ENCODE data around the gene STK24.

The STK24 gene

GRCh38 chr13:98500963-98501421 lies 75.9 kb downstream of the STK24 start:
- Mint-ChIP-seq H3K36me3 (peaks cover 40% of the 10 kb centered on the region), H3K4me1 (peaks cover 56% of the 10 kb centered on the region), H3K27ac (no peak overlapping the region), H3K4me3 (no peak overlapping the region), H3K27me3 (no peaks in the 10 kb centered on the region), H3K9me3 (no peaks in the 10 kb centered on the region)
- CTCF ChIA-PET = interaction anchor here (1.5 kb wide), 1 partner anchor 152 kb away, joined by 4 read pairs; no protein-coding TSS in a partner anchor
- no peak for DNase-seq

- peaks cover 26% of the 10 kb centered on the region for H3K36me3 Mint-ChIP-seq
- CTCF ChIA-PET = interaction anchor here (1.5 kb wide), 1 partner anchor 156 kb away, joined by 3 read pairs; no protein-coding TSS in a partner anchor
- H3K4me3 Mint-ChIP-seq = no peak overlapping the region
- no peaks in the 10 kb centered on the region for H3K27me3 Mint-ChIP-seq
- no peaks in the 10 kb centered on the region for H3K9me3 Mint-ChIP-seq
- no peak for DNase-seq
- peaks cover 39% of the 10 kb centered on the region for H3K4me1 Mint-ChIP-seq
- peak overlapping the region; percentile 52 for H3K27ac Mint-ChIP-seq
These were observed 79.9 kb downstream of the STK24 start for GRCh38 chr13:98496966-98497365.

DNA sequence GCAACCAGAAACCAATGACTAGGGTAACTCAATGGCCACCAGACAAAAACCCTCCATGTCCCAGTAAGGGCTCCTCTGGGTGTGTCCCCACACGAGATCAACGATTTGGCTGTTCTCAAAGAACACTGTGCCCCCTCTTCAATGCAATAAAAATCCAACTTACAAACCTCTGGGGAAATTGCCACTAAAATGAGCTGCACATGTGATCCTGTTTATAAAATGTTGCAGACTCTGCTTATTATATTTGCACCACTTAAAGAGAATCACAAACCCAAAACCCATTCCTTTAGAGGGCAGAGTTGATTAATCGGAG lies 80.5 kb downstream of the STK24 start:
- no peaks in the 10 kb centered on the region for H3K27me3 Mint-ChIP-seq
- H3K9me3 Mint-ChIP-seq = no peaks in the 10 kb centered on the region
- H3K4me1 Mint-ChIP-seq = peaks cover 37% of the 10 kb centered on the region
- H3K27ac Mint-ChIP-seq = peak overlapping the region; percentile 52
- CTCF ChIA-PET = interaction anchor here (1.5 kb wide), 1 partner anchor 157 kb away, joined by 3 read pairs; no protein-coding TSS in a partner anchor
- no peak for DNase-seq
- H3K36me3 Mint-ChIP-seq = peaks cover 26% of the 10 kb centered on the region
- no peak overlapping the region for H3K4me3 Mint-ChIP-seq

DNA sequence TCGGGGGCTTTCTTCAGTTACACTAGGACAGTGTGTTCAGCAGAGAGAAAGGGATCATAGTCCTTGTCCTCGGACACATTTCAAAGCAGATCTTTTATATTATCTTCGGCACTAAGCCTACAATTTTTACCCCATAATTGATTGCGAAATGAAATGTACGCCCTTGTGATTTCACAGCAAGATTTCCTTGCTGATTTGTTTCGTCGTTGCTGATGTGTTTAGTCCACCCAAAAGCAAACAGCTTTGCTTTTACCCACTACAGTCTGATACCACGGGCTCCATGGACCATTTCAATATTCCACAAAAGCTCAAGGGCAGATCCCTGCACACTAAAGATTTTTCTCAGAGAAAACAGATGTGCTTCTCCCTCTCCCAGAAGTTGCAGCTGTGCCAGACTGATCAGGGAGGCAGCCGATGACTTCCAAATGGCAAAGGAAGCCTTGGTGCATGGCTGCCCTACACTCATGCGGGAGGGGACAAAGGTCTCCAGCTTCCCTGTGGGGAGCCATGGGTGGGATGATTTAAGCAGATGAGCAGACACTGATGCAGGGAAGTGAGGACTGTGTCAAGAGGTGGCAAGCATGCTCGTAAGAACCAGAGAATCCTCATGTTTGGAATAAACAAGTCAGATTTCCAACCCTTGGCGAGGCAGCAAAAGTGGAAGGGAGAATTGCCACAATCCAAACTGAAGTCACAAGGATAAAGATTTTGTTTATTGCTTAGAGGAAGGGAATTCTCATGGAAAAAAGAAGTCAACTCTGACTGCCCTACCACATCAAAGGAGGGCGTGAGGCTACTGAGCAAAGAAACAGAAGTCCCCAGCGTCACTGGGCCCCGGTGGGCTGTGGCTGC lies 81.1 kb downstream of the STK24 start:
- no peaks in the 10 kb centered on the region for H3K27me3 Mint-ChIP-seq
- no peak overlapping the region for H3K4me3 Mint-ChIP-seq
- no peaks in the 10 kb centered on the region for H3K9me3 Mint-ChIP-seq
- DNase-seq = no peak
- CTCF ChIA-PET = interaction anchor here (1.4 kb wide), 1 partner anchor 12 kb away, joined by 3 read pairs; no protein-coding TSS in a partner anchor
- peaks cover 41% of the 10 kb centered on the region for H3K4me1 Mint-ChIP-seq
- H3K36me3 Mint-ChIP-seq = peaks cover 28% of the 10 kb centered on the region
- H3K27ac Mint-ChIP-seq = no peak overlapping the region

DNA sequence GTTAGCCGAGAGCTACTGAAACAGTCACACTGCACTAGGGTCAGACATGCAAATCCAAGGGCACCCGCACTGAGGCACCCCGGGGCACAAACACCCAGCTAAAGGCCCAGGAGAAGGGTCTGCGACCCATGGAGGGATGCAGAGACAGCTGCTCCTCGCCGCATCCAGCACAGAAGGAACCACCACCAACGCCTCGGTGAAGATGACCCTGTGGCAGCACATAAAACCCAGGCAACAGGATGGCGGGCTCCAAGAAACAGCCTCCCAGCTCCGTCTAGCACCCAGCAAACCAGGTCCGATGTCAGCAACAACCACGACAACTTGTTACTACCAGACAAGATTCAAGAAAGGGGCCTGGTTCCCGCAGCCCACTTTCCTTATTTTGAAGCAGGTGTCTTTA lies 82.1 kb downstream of the STK24 start:
- no peak for DNase-seq
- Mint-ChIP-seq H3K9me3 (no peaks in the 10 kb centered on the region), H3K36me3 (peaks cover 26% of the 10 kb centered on the region), H3K4me3 (no peak overlapping the region), H3K27ac (no peak overlapping the region), H3K4me1 (peaks cover 45% of the 10 kb centered on the region), H3K27me3 (no peaks in the 10 kb centered on the region)
- CTCF ChIA-PET = interaction anchor here (1.0 to 1.4 kb wide), 3 partner anchors 13 to 159 kb away, joined by 3 read pairs; no protein-coding TSS in a partner anchor

- DNase-seq = no peak
- CTCF ChIA-PET = no interaction called here
- H3K9me3 Mint-ChIP-seq = no peaks in the 10 kb centered on the region
- H3K27ac Mint-ChIP-seq = no peak overlapping the region
- no peaks in the 10 kb centered on the region for H3K27me3 Mint-ChIP-seq
- peaks cover 24% of the 10 kb centered on the region for H3K36me3 Mint-ChIP-seq
- no peak overlapping the region for H3K4me3 Mint-ChIP-seq
- peaks cover 49% of the 10 kb centered on the region for H3K4me1 Mint-ChIP-seq
These were observed 83.7 kb downstream of the STK24 start for GRCh38 chr13:98493042-98493712.

DNA sequence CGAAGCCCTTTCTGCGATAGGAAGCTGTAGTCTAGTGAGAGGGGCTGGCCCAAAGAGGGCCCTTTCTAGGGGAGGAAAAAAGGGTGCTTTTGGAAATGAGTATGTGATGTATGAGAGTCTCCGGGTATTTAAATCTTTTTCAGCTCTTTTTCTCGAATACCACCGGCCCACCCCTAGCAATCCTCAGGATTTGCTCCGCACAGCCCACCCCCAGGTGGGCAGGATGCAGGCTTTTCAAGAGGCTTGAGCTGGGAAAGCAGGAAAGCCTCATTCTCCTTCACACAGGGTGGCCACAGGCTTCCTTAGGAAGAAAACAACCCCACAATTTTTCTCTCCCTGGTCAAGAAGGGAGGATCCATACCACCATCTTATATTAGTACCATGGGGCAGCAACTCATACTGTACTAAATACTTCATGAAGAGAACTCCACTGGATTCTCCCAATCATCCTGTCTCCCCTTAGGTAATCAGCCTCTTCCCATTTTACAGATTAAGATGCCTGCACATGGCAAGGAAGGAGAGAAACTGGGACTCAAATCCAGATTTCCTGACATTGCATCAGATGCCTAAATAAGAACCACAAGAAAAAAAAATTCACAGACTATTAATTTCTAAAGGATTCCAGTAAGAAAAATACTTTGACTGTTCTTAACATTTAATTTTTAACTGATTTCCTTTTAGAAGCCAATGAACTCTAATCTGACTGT lies 84.4 kb downstream of the STK24 start:
- Mint-ChIP-seq H3K27ac (no peak overlapping the region), H3K36me3 (peaks cover 19% of the 10 kb centered on the region), H3K27me3 (no peaks in the 10 kb centered on the region), H3K9me3 (no peaks in the 10 kb centered on the region), H3K4me3 (no peak overlapping the region), H3K4me1 (peaks cover 47% of the 10 kb centered on the region)
- CTCF ChIA-PET = interaction anchor here (1.4 kb wide), 1 partner anchor 47 kb away, joined by 3 read pairs; no protein-coding TSS in a partner anchor
- no peak for DNase-seq

DNA sequence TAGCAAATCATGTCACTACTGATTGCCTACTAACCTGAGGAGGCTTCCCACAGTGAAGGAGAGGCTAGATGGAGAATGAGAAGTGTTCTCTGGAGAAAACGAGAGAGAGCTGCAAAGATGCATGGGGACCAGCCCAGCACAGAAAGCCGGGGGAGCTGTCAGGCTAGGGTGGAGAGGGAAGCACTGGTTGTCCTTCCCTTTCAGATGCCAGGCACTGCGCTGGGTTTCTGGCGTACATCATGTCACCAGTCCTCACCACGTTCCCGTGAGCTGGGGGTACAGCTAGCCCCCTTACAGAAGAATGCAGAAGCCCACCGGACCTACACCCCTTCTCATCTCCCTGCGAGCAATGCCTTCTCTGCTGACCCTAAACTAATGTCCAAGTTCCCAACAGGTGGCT lies 86.0 kb downstream of the STK24 start:
- H3K4me1 Mint-ChIP-seq = peaks cover 48% of the 10 kb centered on the region
- no peak for DNase-seq
- CTCF ChIA-PET = interaction anchor here (0.7 to 1.4 kb wide), 2 partner anchors 45 to 347 kb away, joined by 3 to 4 read pairs; no protein-coding TSS in a partner anchor
- H3K36me3 Mint-ChIP-seq = peaks cover 18% of the 10 kb centered on the region
- no peak overlapping the region for H3K4me3 Mint-ChIP-seq
- H3K27ac Mint-ChIP-seq = peak overlapping the region; percentile 76
- H3K9me3 Mint-ChIP-seq = no peaks in the 10 kb centered on the region
- H3K27me3 Mint-ChIP-seq = no peaks in the 10 kb centered on the region

- no peaks in the 10 kb centered on the region for H3K9me3 Mint-ChIP-seq
- no peaks in the 10 kb centered on the region for H3K27me3 Mint-ChIP-seq
- DNase-seq = no peak
- CTCF ChIA-PET = interaction anchor here (0.7 kb wide), 1 partner anchor 348 kb away, joined by 4 read pairs; no protein-coding TSS in a partner anchor
- no peak overlapping the region for H3K4me3 Mint-ChIP-seq
- H3K4me1 Mint-ChIP-seq = peaks cover 53% of the 10 kb centered on the region
- H3K27ac Mint-ChIP-seq = peak overlapping the region; percentile 76
- H3K36me3 Mint-ChIP-seq = peaks cover 17% of the 10 kb centered on the region
These were observed 86.6 kb downstream of the STK24 start for GRCh38 chr13:98490195-98490836.

- H3K27ac Mint-ChIP-seq = peak overlapping the region; percentile 14
- no peak for DNase-seq
- peaks cover 60% of the 10 kb centered on the region for H3K4me1 Mint-ChIP-seq
These were observed 87.3 kb downstream of the STK24 start for GRCh38 chr13:98489446-98490194.

DNA sequence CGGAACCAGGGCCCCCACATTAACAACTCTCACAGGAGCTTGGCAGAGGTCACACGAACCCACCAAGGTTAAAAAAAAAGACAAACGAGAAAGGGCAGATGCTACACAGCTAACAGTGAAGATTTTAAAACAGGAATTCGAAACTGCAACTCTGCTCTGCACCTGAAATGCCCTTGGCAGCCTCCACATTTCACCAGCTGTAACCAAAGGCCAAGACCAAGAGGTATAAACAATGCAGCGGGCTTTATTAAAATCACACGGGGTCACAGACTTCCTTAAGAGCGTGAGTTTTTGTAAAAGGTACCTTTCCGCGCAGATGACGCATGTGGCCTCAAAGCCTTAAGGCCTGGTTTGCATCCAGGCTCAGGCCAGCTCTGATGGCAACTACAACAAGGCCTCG lies 88.2 kb downstream of the STK24 start:
- H3K27ac Mint-ChIP-seq = no peak overlapping the region
- peaks cover 65% of the 10 kb centered on the region for H3K4me1 Mint-ChIP-seq
- peaks cover 13% of the 10 kb centered on the region for H3K36me3 Mint-ChIP-seq
- H3K4me3 Mint-ChIP-seq = no peak overlapping the region
- no peaks in the 10 kb centered on the region for H3K9me3 Mint-ChIP-seq
- CTCF ChIA-PET = interaction anchor here (1.9 kb wide), 1 partner anchor 40 kb away, joined by 3 read pairs; no protein-coding TSS in a partner anchor
- H3K27me3 Mint-ChIP-seq = no peaks in the 10 kb centered on the region
- DNase-seq = no peak

More at GRCh38 chr13:98489446-98490194, 87.3 kb downstream of the STK24 start:
- Mint-ChIP-seq H3K4me3 (no peak overlapping the region), H3K9me3 (no peaks in the 10 kb centered on the region), H3K36me3 (peaks cover 16% of the 10 kb centered on the region), H3K27me3 (no peaks in the 10 kb centered on the region)
- CTCF ChIA-PET = no interaction called here

DNA sequence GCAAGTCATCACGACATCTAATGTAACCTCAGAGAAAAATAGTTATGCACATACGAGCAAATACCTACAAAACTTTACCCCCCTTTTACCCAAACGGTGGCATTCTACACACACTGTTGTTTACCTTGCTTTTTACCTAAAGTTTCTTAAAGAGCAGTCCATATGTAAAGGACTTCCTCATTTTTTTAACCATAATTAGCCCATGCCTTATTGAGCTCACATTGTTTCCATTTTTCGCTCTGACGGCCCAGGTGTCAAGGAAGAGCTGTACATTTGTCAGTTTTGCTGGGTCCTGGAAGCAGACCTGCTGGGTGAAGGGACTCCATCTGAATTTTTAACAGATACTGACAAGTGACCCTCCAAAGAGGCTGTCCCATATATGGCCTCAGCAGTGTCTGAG lies 89.4 kb downstream of the STK24 start:
- Mint-ChIP-seq H3K27me3 (no peaks in the 10 kb centered on the region), H3K9me3 (no peaks in the 10 kb centered on the region), H3K36me3 (peaks cover 7% of the 10 kb centered on the region), H3K4me3 (no peak overlapping the region), H3K27ac (no peak overlapping the region), H3K4me1 (peaks cover 69% of the 10 kb centered on the region)
- DNase-seq = no peak
- CTCF ChIA-PET = interaction anchor here (1.9 kb wide), 1 partner anchor 41 kb away, joined by 3 read pairs; no protein-coding TSS in a partner anchor

DNA sequence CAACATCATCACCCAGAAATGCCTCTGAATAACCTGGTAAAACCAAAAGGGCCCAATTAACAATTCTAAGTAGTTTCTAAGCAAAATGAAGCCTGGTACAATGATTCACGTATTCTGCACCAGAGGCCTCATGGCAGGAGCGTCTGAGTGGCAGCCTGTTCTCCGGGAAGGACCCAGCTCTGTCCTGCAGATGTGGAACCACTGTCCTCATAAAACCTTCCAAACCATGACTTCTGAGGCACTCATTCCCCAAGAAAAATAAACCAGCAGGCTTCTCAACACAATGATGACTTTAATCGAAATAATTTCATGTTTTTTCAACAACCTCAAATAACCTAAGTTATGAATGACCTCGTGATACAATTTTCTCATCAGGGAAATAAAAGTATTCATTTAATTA lies 89.9 kb downstream of the STK24 start:
- Mint-ChIP-seq H3K27me3 (no peaks in the 10 kb centered on the region), H3K4me3 (no peak overlapping the region), H3K27ac (no peak overlapping the region), H3K36me3 (peaks cover 7% of the 10 kb centered on the region), H3K9me3 (no peaks in the 10 kb centered on the region), H3K4me1 (peaks cover 64% of the 10 kb centered on the region)
- CTCF ChIA-PET = interaction anchor here (1.9 kb wide), 2 partner anchors 41 to 166 kb away, joined by 3 to 5 read pairs; no protein-coding TSS in a partner anchor
- no peak for DNase-seq
